OCI-LY1 (cell line): ENCODE results near the gene PREB.

ENCODE experiments used
- H2AFZ ChIP-seq: fragments of 200-600 bp; sonication (generic), shearing (Covaris generic); 2 replicates; pipeline ENCODE4 v1.6.0; 2014; ENCODE audit warnings: antibody characterized with exemption, mild to moderate bottlenecking, low read length
- H3F3A ChIP-seq: fragments of 200-600 bp; sonication (generic), shearing (Covaris generic); 2 replicates; pipeline ENCODE4 v1.6.0; 2014; ENCODE audit warnings: mild to moderate bottlenecking, antibody characterized with exemption, low read length, moderate library complexity; ENCODE audit not compliant: insufficient read depth
- H3K27ac ChIP-seq: fragments of 200-600 bp; sonication (generic); 2 replicates; pipeline ENCODE4 v1.5.1; 2014; ENCODE audit warnings: low read length, mixed run types, mild to moderate bottlenecking, low read depth; ENCODE audit not compliant: poor library complexity, severe bottlenecking
- H3K27me3 ChIP-seq: fragments of 200-600 bp; sonication (generic); 2 replicates; pipeline ENCODE4 v1.6.0; 2014; ENCODE audit warnings: antibody characterized with exemption, mild to moderate bottlenecking, low read length, moderate library complexity; ENCODE audit not compliant: insufficient read depth
- H3K36me3 ChIP-seq: fragments of 200-600 bp; sonication (generic); 2 replicates; pipeline ENCODE4 v1.6.1; 2014; ENCODE audit warnings: mild to moderate bottlenecking, antibody characterized with exemption, low read length, moderate library complexity, mixed read lengths; ENCODE audit not compliant: insufficient read depth
- H3K4me1 ChIP-seq: fragments of 200-600 bp; sonication (generic); 2 replicates; pipeline ENCODE4 v1.5.1; 2014; ENCODE audit warnings: mild to moderate bottlenecking, low read length, moderate library complexity; ENCODE audit not compliant: insufficient read depth, severe bottlenecking
- H3K4me2 ChIP-seq: fragments of 200-600 bp; sonication (generic), shearing (Covaris generic); 2 replicates; pipeline ENCODE4 v1.6.1; 2014; ENCODE audit warnings: low read length
- H3K4me3 ChIP-seq: fragments of 200-600 bp; sonication (generic); 2 replicates; pipeline ENCODE4 v1.5.1; 2014; ENCODE audit warnings: low read length, low read depth, mild to moderate bottlenecking, mixed read lengths; ENCODE audit not compliant: poor library complexity, severe bottlenecking
- H3K79me2 ChIP-seq: fragments of 200-600 bp; shearing (Covaris generic); 2 replicates; pipeline ENCODE4 v1.6.1; 2016; ENCODE audit warnings: mixed run types, low read length, mixed read lengths; ENCODE audit not compliant: insufficient read depth
- H3K9ac ChIP-seq: fragments of 200-600 bp; sonication (generic), shearing (Covaris generic); 2 replicates; pipeline ENCODE4 v1.6.1; 2014; ENCODE audit warnings: mild to moderate bottlenecking, low read length, mixed read lengths
- H3K9me2 ChIP-seq: fragments of 200-600 bp; sonication (generic), shearing (Covaris generic); 2 replicates; pipeline ENCODE4 v1.6.1; 2014; ENCODE audit warnings: low read depth, mild to moderate bottlenecking, low read length, mixed read lengths
- H3K9me3 ChIP-seq: fragments of 200-600 bp; shearing (Covaris generic); 2 replicates; pipeline ENCODE4 v1.6.1; 2014; ENCODE audit warnings: low read length, mixed read lengths
- H4K20me1 ChIP-seq: fragments of 200-600 bp; sonication (generic), shearing (Covaris generic); 2 replicates; pipeline ENCODE4 v1.6.0; 2016; ENCODE audit warnings: mild to moderate bottlenecking, low read length; ENCODE audit not compliant: insufficient read depth
- EZH2 ChIP-seq: fragments of 200-600 bp; sonication (generic), shearing (Covaris generic); IDR thresholded peaks from 2 replicates; pipeline ENCODE4 v1.8.0; 2017; ENCODE audit warnings: borderline replicate concordance, mixed run types, mild to moderate bottlenecking, antibody characterized with exemption, low read length, moderate library complexity, mixed read lengths
- TF ChIP-seq, protein P1 (sequence below): fragments of 200-600 bp; sonication (generic), shearing (Covaris generic); IDR thresholded peaks from 2 replicates; pipeline ENCODE4 v1.5.1; 2017; ENCODE audit warnings: mild to moderate bottlenecking, antibody characterized with exemption, low read length, moderate library complexity, mixed read lengths

PREB gene

DNA sequence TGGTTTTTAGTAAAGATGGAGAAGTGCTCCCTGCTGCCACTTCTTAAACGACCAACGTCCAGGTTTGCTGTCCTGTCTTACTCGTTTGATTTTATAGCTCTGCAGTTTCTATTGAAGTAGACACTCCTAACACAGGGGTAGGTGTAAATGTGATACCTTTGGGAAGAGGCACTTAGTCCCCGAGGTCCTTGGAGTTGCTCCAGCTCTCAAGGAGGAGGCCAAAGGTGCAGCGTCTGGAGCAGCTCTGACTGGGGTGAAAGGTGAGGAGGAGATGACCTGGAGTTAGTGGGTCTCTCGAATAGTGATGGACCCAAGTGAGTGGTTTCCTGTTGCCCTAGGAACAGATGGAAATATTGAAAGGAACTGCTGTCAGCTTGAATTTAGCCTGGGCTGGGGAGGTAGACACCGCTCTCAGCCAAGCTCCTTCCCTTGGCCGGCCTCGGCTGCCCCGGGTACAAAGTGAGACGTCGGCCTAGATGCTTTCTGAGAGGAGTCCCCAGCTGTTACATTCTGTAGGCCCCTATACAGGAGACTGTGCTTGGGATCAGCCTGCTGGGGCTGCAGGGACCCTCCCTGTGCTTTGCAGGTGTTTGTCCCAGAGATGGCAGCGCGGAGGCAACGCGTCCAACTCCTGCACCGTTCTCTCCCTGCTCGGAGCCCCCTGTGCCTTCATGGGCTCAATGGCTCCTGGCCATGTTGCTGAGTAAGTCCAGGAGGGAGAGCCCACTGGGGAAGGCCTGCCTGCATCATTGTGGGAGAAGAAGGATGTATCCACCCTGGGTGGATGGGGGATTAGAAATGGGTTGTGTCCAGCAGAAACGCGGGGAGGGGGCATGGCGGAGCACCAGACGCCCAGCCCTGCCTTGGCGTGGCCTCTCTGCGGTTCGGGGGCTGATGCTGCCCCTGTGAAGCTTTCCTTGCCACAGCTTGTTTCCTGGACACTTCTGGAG lies 42.4 kb downstream of the PREB start:
- H2AFZ ChIP-seq: no peak overlapping the region
- no peaks in the 10 kb centered on the region for H4K20me1 ChIP-seq
- no peak overlapping the region for H3K4me3 ChIP-seq
- no peak overlapping the region for H3K27ac ChIP-seq
- no peak for TF ChIP-seq EZH2
- TF ChIP-seq, protein P1, sequence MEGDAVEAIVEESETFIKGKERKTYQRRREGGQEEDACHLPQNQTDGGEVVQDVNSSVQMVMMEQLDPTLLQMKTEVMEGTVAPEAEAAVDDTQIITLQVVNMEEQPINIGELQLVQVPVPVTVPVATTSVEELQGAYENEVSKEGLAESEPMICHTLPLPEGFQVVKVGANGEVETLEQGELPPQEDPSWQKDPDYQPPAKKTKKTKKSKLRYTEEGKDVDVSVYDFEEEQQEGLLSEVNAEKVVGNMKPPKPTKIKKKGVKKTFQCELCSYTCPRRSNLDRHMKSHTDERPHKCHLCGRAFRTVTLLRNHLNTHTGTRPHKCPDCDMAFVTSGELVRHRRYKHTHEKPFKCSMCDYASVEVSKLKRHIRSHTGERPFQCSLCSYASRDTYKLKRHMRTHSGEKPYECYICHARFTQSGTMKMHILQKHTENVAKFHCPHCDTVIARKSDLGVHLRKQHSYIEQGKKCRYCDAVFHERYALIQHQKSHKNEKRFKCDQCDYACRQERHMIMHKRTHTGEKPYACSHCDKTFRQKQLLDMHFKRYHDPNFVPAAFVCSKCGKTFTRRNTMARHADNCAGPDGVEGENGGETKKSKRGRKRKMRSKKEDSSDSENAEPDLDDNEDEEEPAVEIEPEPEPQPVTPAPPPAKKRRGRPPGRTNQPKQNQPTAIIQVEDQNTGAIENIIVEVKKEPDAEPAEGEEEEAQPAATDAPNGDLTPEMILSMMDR: no peak
- H3K9ac ChIP-seq: no peak overlapping the region
- no peaks in the 10 kb centered on the region for H3K27me3 ChIP-seq
- no peaks in the 10 kb centered on the region for H3F3A ChIP-seq
- no peaks in the 10 kb centered on the region for H3K9me3 ChIP-seq
- H3K4me1 ChIP-seq: peaks cover 15% of the 10 kb centered on the region
- no peaks in the 10 kb centered on the region for H3K79me2 ChIP-seq
- no peak overlapping the region for H3K4me2 ChIP-seq
- H3K36me3 ChIP-seq: no peaks in the 10 kb centered on the region
- H3K9me2 ChIP-seq: no peaks in the 10 kb centered on the region

DNA sequence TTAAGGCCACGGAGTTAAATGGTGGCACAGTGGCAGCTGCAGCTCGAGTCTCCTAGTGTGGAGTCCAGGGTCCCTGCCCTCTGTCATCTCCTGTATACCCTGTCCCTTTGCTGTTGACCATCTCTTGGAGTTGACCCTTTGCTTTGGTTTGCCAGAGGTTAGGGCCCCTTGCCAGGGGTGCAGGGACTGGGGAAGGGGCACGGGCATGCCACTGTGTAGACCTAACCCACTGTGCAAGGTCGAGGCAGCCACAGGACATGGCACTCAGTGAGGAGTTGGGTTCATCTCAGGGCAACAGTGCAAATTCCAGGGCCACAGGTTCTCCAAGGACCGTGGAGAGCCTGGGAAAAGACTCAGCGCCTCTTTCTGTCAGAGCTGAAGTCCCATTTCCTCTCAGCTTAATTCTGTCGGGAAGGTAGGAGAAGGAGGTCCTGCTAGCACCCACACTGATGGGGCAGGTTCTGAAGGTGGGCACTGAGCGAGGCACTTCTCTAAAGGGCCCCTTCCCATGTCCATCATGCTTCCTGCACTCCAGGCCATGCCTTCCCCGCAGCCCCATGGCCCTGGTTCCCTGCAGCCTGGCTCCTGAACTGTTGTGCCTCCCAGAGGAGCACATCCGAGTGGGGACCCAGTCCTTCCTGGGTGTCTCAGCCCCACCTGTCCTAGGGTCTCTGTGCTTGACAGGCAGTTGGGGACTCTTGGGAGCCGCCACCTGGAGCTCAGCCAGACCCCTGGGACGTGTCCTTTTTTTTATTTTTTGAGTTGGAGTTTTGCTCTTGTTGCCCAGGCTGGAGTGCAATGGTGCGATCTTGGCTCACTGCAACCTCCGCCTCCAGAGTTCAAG lies 45.1 kb downstream of the PREB start:
- no peaks in the 10 kb centered on the region for H4K20me1 ChIP-seq

DNA sequence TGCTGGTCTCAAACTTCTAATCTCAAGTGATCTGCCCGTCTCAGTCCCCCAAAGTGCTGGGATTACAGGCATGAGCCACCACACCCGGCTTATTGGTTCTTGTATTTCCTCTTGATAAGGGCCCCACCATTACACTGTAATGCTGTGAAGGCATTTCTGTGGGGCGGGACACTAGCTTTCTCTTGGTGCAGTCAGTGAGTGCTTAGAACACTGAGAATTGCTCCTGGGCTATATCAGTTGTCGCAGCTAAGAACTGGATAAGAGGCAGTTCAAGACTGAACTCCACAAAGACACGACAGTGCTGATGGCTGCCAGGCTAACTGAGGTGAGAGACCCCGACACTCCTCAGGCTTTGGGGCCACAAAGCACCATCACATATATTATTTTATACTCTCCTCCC lies 45.8 kb downstream of the PREB start:
- Histone ChIP-seq H3K4me3 (no peak overlapping the region), H3K27ac (no peak overlapping the region), H3K79me2 (no peaks in the 10 kb centered on the region), H3K9ac (no peak overlapping the region), H3K9me3 (no peaks in the 10 kb centered on the region), H3F3A (no peaks in the 10 kb centered on the region), H3K9me2 (no peaks in the 10 kb centered on the region), H3K4me1 (peaks cover 17% of the 10 kb centered on the region), H3K36me3 (no peaks in the 10 kb centered on the region), H2AFZ (no peak overlapping the region), H3K4me2 (no peak overlapping the region), H4K20me1 (no peaks in the 10 kb centered on the region), H3K27me3 (0 out of 2 replicates have a peak, but pooled peaks cover 11% of the 10 kb centered on the region)
- no peak for TF ChIP-seq EZH2
- TF ChIP-seq, protein P1: no peak

More for the DNA sequence above, 45.1 kb downstream of the PREB start:
- no peak overlapping the region for H2AFZ ChIP-seq
- H3K27me3 ChIP-seq: 0 out of 2 replicates have a peak, but pooled peaks cover 11% of the 10 kb centered on the region
- H3K4me2 ChIP-seq: no peak overlapping the region
- no peaks in the 10 kb centered on the region for H3K9me3 ChIP-seq
- H3K79me2 ChIP-seq: no peaks in the 10 kb centered on the region
- H3K4me3 ChIP-seq: no peak overlapping the region
- H3K27ac ChIP-seq: no peak overlapping the region
- no peak overlapping the region for H3K9ac ChIP-seq
- no peaks in the 10 kb centered on the region for H3K9me2 ChIP-seq
- TF ChIP-seq EZH2: no peak
- TF ChIP-seq, protein P1: no peak
- H3K36me3 ChIP-seq: no peaks in the 10 kb centered on the region
- peaks cover 17% of the 10 kb centered on the region for H3K4me1 ChIP-seq
- no peaks in the 10 kb centered on the region for H3F3A ChIP-seq
